ENCODE results near the gene SKOR2.

- TF ChIP-seq YY1 (IDR thresholded peaks at IDR 0.05; ENCODE audit: insufficient read depth, insufficient replicate concordance, low read depth, low read length) (no peak), ZNF274 (CRISPR knock-in tag; IDR thresholded peaks at IDR 0.05) (no peak), ZSCAN29 (CRISPR knock-in tag; conservative IDR thresholded peaks at IDR 0.05) (no peak), NR2F2 (IDR thresholded peaks at IDR 0.05; ENCODE audit: borderline replicate concordance, low read depth) (no peak), WIZ (CRISPR knock-in tag; IDR thresholded peaks at IDR 0.05) (no peak), TAF1 (CRISPR knock-in tag; IDR thresholded peaks at IDR 0.05) (no peak), DMAP1 (CRISPR knock-in tag; IDR thresholded peaks at IDR 0.05) (no peak), POLR2AphosphoS2 (IDR thresholded peaks at IDR 0.05; ENCODE audit: low read depth, low read length) (no peak), CTCF (CRISPR knock-in tag; IDR thresholded peaks at IDR 0.05) (no peak), MAF1 (CRISPR knock-in tag; IDR thresholded peaks at IDR 0.05; ENCODE audit: borderline replicate concordance) (no peak), FOXP4 (CRISPR knock-in tag; IDR thresholded peaks at IDR 0.05) (no peak), MYC (CRISPR knock-in tag; IDR thresholded peaks at IDR 0.05; ENCODE audit: borderline replicate concordance) (no peak)
Measured at GRCh38 chr18:47184419-47185050, 66.9 kb downstream of the SKOR2 start.

All from HepG2 (cell line).